Esophagus muscularis mucosa (tissue), 4 donors: ENCODE results near the gene LDHD. TPM values are rescaled to one million over a fixed set of nuclear protein-coding genes. Genes with fewer than 3 reads are reported as not detected.

Experiments used
- DNase-seq: peaks from one replicate; pipeline ENCODE4 v3.0.0-alpha.2; 2017; ENCODE audit errors: extremely low spot score
- H3K27ac ChIP-seq, 4 donors: fragments of 200-600 bp; sonication (generic); replicated peaks in 1 of 4; 1 replicate in 3 of 4; 2 replicates in 1 of 4; pipeline ENCODE4 v1.5.1; 2016 to 2019; ENCODE audit warnings: mild to moderate bottlenecking in 1 of 4
- H3K27me3 ChIP-seq, 4 donors: fragments of 200-600 bp; sonication (generic); one replicate each; pipeline versions ENCODE4 v1.5.1 to v1.6.0; 2016 to 2019
- H3K36me3 ChIP-seq, 4 donors: fragments of 200-600 bp; sonication (generic); one replicate each; pipeline ENCODE4 v1.5.1; 2016 to 2019
- H3K4me1 ChIP-seq, 4 donors: fragments of 200-600 bp; sonication (generic); one replicate each; pipeline ENCODE4 v1.5.1; 2016 to 2019
- H3K4me3 ChIP-seq, 4 donors: fragments of 200-600 bp; sonication (generic); 1 replicate in 2 of 4; 2 replicates in 2 of 4; pipeline ENCODE4 v1.5.1; 2016 to 2019; ENCODE audit warnings: mild to moderate bottlenecking in 4 of 4, moderate library complexity in 1 of 4
- H3K9me3 ChIP-seq, 4 donors: fragments of 200-600 bp; sonication (generic); 1 replicate in 3 of 4; 2 replicates in 1 of 4; pipeline ENCODE4 v1.5.1; 2016 to 2019
- CTCF ChIP-seq, 3 experiments: fragments of 200-600 bp in 2 of 3; fragments of 450-650 bp in 1 of 3; sonication (generic) in 2 of 3; IDR thresholded peaks; one replicate each; pipeline ENCODE4 v1.5.1; 2017 to 2019; ENCODE audit warnings: antibody characterized with exemption in 3 of 3, mild to moderate bottlenecking in 2 of 3, moderate library complexity in 1 of 3
- EP300 ChIP-seq: sonication (generic); formaldehyde crosslinking; IDR thresholded peaks from one replicate; pipeline ENCODE4 v1.6.1; 2017; ENCODE audit warnings: antibody characterized with exemption
- POLR2A ChIP-seq: fragments of 450-650 bp; IDR thresholded peaks from one replicate; pipeline ENCODE4 v1.6.1; 2017; ENCODE audit warnings: antibody characterized with exemption, moderate library complexity, mild to moderate bottlenecking, low read depth
- POLR2AphosphoS5 ChIP-seq, 2 donors: sonication (generic); formaldehyde crosslinking; IDR thresholded peaks; one replicate each; pipeline ENCODE4 v1.6.1; 2017; ENCODE audit warnings: antibody characterized with exemption in 2 of 2
- WGBS: methylation state at CpG from one replicate; pipeline ENCODE4 v1.1.5; 2018; 5-methylcytosine and 5-hydroxymethylcytosine counted together
- intact Hi-C: fragments of 100-400 bp; cut with DNase I; formaldehyde crosslinking; loops from one replicate; pipeline ENCODE4 v1.15.1; 2023
- total RNA-seq, 4 donors: library from RNA; depleted of rRNA; stranded (reverse); fragments of >200 nt; gene quantifications; one replicate each; pipeline versions ENCODE4 v1.1.0 to v1.2.1, GENCODE V29; 2016

The LDHD gene
- total RNA-seq, 4 donors from 2014 or later: 6.7 to 13.2 (median 8.7) TPM

GRCh38 chr16:75099075-75099667, 17.4 kb downstream of the LDHD start:
- intact Hi-C loops: no loop called here
- Histone ChIP-seq H3K9me3 (no peaks in the 10 kb centered on the region), H3K27ac (peak overlapping the region in 3 of 4 donors; percentile 27 to 57 (median 46)), H3K4me1 (peaks cover 30 to 47% (median 43%) of the 10 kb centered on the region in 4 donors), H3K27me3 (no peaks in the 10 kb centered on the region), H3K4me3 (no peak overlapping the region), H3K36me3 (peaks cover 0 to 25% (median 19%) of the 10 kb centered on the region in 4 donors)
- no peak for TF ChIP-seq POLR2AphosphoS5 (IDR thresholded peaks at IDR 0.05)
- TF ChIP-seq EP300: no peak
- TF ChIP-seq POLR2A: no peak
- TF ChIP-seq CTCF (IDR thresholded peaks at IDR 0.05): no peak
- no peak for DNase-seq
- 82% methylated on average over 8 of the region's 8 CpGs for WGBS

GRCh38 chr16:75097941-75098901, 18.4 kb downstream of the LDHD start:
- peaks cover 30 to 47% (median 43%) of the 10 kb centered on the region in 4 donors for H3K4me1 ChIP-seq
- TF ChIP-seq POLR2AphosphoS5 (IDR thresholded peaks at IDR 0.05) (no peak), EP300 (no peak), POLR2A (no peak), CTCF (IDR thresholded peaks at IDR 0.05) (no peak)
- DNase-seq: no peak

GRCh38 chr16:75097191-75097761, 19.3 kb downstream of the LDHD start:
- TF ChIP-seq POLR2A (no peak), CTCF (IDR thresholded peaks at IDR 0.05) (no peak), POLR2AphosphoS5 (IDR thresholded peaks at IDR 0.05) (no peak), EP300 (no peak)
- peaks cover 30 to 52% (median 43%) of the 10 kb centered on the region in 4 donors for H3K4me1 ChIP-seq
- H3K4me3 ChIP-seq: no peak overlapping the region
- H3K36me3 ChIP-seq: peaks cover 0 to 24% (median 19%) of the 10 kb centered on the region in 4 donors
- WGBS: 93% methylated on average over 10 of the region's 10 CpGs
- H3K27me3 ChIP-seq: no peaks in the 10 kb centered on the region
- no peak for DNase-seq
- intact Hi-C loops: no loop called here
- no peak overlapping the region for H3K27ac ChIP-seq
- no peaks in the 10 kb centered on the region for H3K9me3 ChIP-seq

More at GRCh38 chr16:75097941-75098901, 18.4 kb downstream of the LDHD start:
- H3K9me3 ChIP-seq: no peaks in the 10 kb centered on the region
- H3K4me3 ChIP-seq: no peak overlapping the region
- no peaks in the 10 kb centered on the region for H3K27me3 ChIP-seq
- peaks cover 0 to 28% (median 23%) of the 10 kb centered on the region in 4 donors for H3K36me3 ChIP-seq
- H3K27ac ChIP-seq: peak overlapping the region in 3 of 4 donors; percentile 23 to 36 (median 27)
- WGBS: 88% methylated on average over 7 of the region's 15 CpGs
- intact Hi-C loops: no loop called here

- H3K4me1 ChIP-seq: peaks cover 30 to 54% (median 44%) of the 10 kb centered on the region in 4 donors
- intact Hi-C loops: no loop called here
- DNase-seq: no peak
- 66% methylated on average over 6 of the region's 6 CpGs for WGBS
- H3K27ac ChIP-seq: no peak overlapping the region
- no peaks in the 10 kb centered on the region for H3K27me3 ChIP-seq
- H3K36me3 ChIP-seq: peaks cover 0 to 24% (median 18%) of the 10 kb centered on the region in 4 donors
- TF ChIP-seq POLR2AphosphoS5 (IDR thresholded peaks at IDR 0.05) (no peak), CTCF (IDR thresholded peaks at IDR 0.05) (peak in 1 of 3 experiments; percentile 16)
- no peak overlapping the region for H3K4me3 ChIP-seq
- H3K9me3 ChIP-seq: no peaks in the 10 kb centered on the region
Observed at GRCh38 chr16:75096656-75097055, 19.9 kb downstream of the LDHD start.
